H1 (cell line): Measurements from ENCODE around the gene MAP7D1. TPM values are rescaled to one million over a fixed set of nuclear protein-coding genes. Genes with fewer than 3 reads are reported as not detected.

Experiments
- BRCA1 ChIP-seq: IDR thresholded peaks from 2 replicates; pipeline ENCODE4 v1.6.1; 2012; ENCODE audit warnings: low read depth, low read length, improper control_type of control experiment
- CHD1 ChIP-seq: IDR thresholded peaks from 2 replicates; pipeline ENCODE4 v1.6.1; 2012; ENCODE audit warnings: low read depth, low read length, improper control_type of control experiment
- FOSL1 ChIP-seq: IDR thresholded peaks from 2 replicates; pipeline ENCODE4 v1.6.1; 2011; ENCODE audit warnings: mild to moderate bottlenecking, low read depth, low read length, moderate library complexity; ENCODE audit not compliant: insufficient read depth
- POLR2AphosphoS5 ChIP-seq: IDR thresholded peaks from 2 replicates; pipeline ENCODE4 v1.6.1; 2011; ENCODE audit warnings: low read depth, low read length
- ZNF274 ChIP-seq: IDR thresholded peaks from 2 replicates; pipeline ENCODE4 v1.7.0; 2012; ENCODE audit warnings: low read length, borderline replicate concordance; ENCODE audit errors: extremely low read depth
- polyA plus RNA-seq, 7 experiments: library from polyadenylated mRNA; depleted of rRNA in 3 of 7; stranded (reverse) in 5 of 7; unstranded in 2 of 7; fragments of >200 nt in 5 of 7; fragments of 200-250 nt in 2 of 7; gene quantifications; 1 replicate in 5 of 7; 2 replicates in 1 of 7; 4 replicates in 1 of 7; pipeline versions ENCODE4 v1.2.1 to v1.2.3, GENCODE V29; 2011 to 2013; ENCODE audit warnings: missing spikeins in 2 of 7, mixed read lengths in 2 of 7
- total RNA-seq: library from RNA; stranded (reverse); fragmentation: NEBNext Ultra II Directional; extraction: Animal tissue kit (Norgen Biotek cat#: 25700); gene quantifications from 2 replicates; pipeline ENCODE4 v1.2.1, GENCODE V29; 2021
- TF ChIP-seq, protein P1 (sequence below): IDR thresholded peaks from 2 replicates; pipeline ENCODE4 v1.6.1; 2012; ENCODE audit warnings: low read length, inconsistent platforms

MAP7D1 gene
- total and polyA plus RNA-seq, 2 of the 8 experiments (the other 6 are each of a cell fraction or from before 2014, with no cell fraction given), result 18.2 to 52.4 TPM

DNA sequence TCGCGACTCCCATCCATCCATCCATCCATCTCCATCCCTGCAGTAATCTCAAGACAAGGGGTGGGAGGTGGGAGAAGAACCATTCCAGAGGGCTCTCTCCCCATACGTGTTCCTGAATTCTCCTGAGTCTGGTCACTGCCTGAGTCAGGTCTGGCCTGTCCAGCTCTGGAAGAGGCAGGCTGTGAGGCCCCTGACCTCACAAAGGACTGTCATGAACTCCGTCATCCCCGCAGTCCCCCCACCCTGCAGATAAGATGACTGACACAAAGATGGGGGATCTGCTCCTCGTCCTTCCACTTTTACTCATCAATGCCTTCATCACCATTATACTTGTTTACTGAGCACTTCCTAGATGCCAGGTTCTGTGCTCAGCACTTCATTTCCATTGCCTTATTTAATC is 1.6 kb upstream of the MAP7D1 start (continued):
- TF ChIP-seq, protein P1, sequence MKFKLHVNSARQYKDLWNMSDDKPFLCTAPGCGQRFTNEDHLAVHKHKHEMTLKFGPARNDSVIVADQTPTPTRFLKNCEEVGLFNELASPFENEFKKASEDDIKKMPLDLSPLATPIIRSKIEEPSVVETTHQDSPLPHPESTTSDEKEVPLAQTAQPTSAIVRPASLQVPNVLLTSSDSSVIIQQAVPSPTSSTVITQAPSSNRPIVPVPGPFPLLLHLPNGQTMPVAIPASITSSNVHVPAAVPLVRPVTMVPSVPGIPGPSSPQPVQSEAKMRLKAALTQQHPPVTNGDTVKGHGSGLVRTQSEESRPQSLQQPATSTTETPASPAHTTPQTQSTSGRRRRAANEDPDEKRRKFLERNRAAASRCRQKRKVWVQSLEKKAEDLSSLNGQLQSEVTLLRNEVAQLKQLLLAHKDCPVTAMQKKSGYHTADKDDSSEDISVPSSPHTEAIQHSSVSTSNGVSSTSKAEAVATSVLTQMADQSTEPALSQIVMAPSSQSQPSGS, result no peak
- TF ChIP-seq POLR2AphosphoS5 (no peak), FOSL1 (no peak), BRCA1 (no peak), ZNF274 (no peak), CHD1 (no peak)
